ENCODE results near the gene RBFOX2. TPM values are rescaled to one million over a fixed set of nuclear protein-coding genes. Genes with fewer than 3 reads are reported as not detected.

Gene RBFOX2
- total and polyA plus RNA-seq, 2 of the 13 experiments (the other 11 are each of a cell fraction or from before 2014, with no cell fraction given): 37.3 to 40.4 TPM

DNA sequence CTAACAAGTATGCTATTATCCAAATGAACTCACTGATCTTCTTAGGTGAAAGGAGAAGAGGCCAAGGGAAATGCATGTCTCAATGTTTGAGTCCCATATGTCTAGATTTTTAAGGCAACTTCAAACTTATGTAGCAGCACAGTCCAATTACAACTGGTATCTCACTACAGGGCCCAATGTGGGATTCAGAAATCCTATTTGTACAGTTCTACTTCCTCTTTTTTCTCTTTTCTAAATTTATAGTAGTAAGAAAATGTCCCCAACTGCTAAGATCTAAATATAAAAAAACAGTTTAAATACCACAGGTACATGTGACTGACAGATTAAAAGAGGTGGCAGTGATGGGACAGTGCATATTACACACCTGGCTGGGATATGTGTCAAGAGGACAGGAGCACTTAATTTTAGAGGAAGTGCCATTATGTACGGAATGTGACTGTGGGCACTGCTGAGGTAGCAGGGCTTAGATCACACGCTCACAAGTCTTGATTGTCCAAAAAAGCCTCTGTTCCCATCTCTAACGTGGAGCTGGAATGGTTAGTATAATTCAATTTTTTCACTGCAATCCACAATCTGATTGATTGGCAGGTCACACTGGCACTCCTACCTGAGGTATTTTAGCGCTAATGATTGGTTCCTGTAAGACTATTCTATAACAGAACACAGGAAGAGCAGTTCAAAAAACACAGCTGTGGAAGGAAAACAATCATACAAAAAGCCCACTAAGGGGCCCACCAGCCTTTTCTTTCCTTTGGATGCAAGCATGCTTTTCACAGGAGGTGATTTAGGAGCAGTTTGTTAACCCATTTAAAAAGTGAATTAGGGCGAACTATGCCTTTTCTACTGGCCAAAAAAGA is 276.4 kb downstream of the RBFOX2 start:
- Histone ChIP-seq H3K36me3 (replicated peaks in 1 of 2; ENCODE audit: control insufficient read depth in 1 of 2, insufficient read depth in 2 of 2, low read length in 2 of 2) (peaks cover 0 to 3% of the 10 kb centered on the region in 2 experiments; a peak in 2 of 5 replicates), H3K4me3 (replicated peaks in 1 of 3; ENCODE audit: insufficient read depth in 1 of 3, low read depth in 2 of 3, low read length in 3 of 3) (no peak overlapping the region), H4K20me1 (ENCODE audit: insufficient read depth, low read length) (no peaks in the 10 kb centered on the region), H3K27me3 (ENCODE audit: control insufficient read depth in 1 of 2, insufficient read depth in 2 of 2, low read length in 2 of 2) (no peaks in the 10 kb centered on the region), H3K9me3 (ENCODE audit: low read length) (no peaks in the 10 kb centered on the region), H3K27ac (ENCODE audit: extremely low read length, insufficient read depth, low read length) (no peak overlapping the region), H3K4me1 (ENCODE audit: insufficient read depth, low read length) (peaks cover 8% of the 10 kb centered on the region), H2AFZ (ENCODE audit: low read length) (no peak overlapping the region), H3K4me2 (ENCODE audit: low read depth, low read length) (no peak overlapping the region), H3K9ac (ENCODE audit: insufficient read depth, low read depth, low read length) (no peak overlapping the region), H3K79me2 (ENCODE audit: insufficient read depth, low read length) (no peaks in the 10 kb centered on the region)
- DNase-seq (ENCODE audit: low spot score) (no peak), FAIRE-seq (no peak), ATAC-seq (no peak)
- TF ChIP-seq ZNF83 (CRISPR knock-in tag; IDR thresholded peaks at IDR 0.05; ENCODE audit: borderline replicate concordance) (no peak), ZNF33A (CRISPR knock-in tag; IDR thresholded peaks at IDR 0.05; ENCODE audit: borderline replicate concordance) (no peak), RORA (CRISPR knock-in tag; IDR thresholded peaks at IDR 0.05) (no peak), SRSF1 (optimal IDR thresholded peaks at IDR 0.05; ENCODE audit: low read depth, low read length) (no peak), TAF15 (IDR thresholded peaks at IDR 0.05; ENCODE audit: low read depth, low read length, poor library complexity, severe bottlenecking) (no peak), BHLHE40 (IDR thresholded peaks at IDR 0.05; ENCODE audit: low read length) (no peak), REL (CRISPR knock-in tag; conservative IDR thresholded peaks at IDR 0.05) (no peak)
- WGBS (ENCODE audit: low lambda C conversion rate): 99% methylated on average over 5 of the region's 5 CpGs
- CTCF ChIA-PET (ENCODE audit: low intra/inter-chr PET ratio, low total read pairs): no interaction called here
- intact Hi-C loops (cut with micrococcal nuclease; ENCODE audit: unreplicated experiment): no loop called here
- no TSS peak for BruUV-seq (replicated peaks)
- POLR2A ChIA-PET: no interaction called here
- in situ Hi-C loops (cut with HindIII; ENCODE audit: extremely low pct_ligation_motif_present, low pct_unique_long_range_greater_than_20kb): no loop called here

DNA sequence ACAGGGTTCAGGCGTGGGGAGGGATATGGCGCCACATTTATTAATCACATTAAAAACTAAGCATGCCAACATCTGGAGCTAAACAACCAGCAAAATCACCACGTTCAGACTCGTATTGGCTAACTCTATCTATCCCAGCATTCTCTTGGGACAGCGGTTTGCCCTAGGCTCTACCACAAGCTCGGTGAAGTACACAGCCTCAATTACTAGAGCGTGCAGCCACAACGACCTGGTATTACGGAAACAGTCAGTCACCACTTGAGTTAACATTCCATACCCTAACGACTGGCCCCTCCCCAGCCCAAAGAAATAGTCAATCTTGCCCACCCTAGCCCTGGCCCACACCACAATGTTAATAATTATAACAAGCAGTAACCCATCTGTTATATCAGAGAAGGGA is 278.8 kb downstream of the RBFOX2 start:
- DNase-seq (ENCODE audit: low spot score): no peak
- in situ Hi-C loops (cut with HindIII; ENCODE audit: extremely low pct_ligation_motif_present, low pct_unique_long_range_greater_than_20kb) (loop anchor here (25.0 kb wide), 2 partner anchors 313 to 362 kb away; no protein-coding TSS in a partner anchor), intact Hi-C loops (cut with micrococcal nuclease; ENCODE audit: unreplicated experiment) (no loop called here)
- WGBS (ENCODE audit: low lambda C conversion rate): 90% methylated on average over 10 of the region's 10 CpGs
- no peak for ATAC-seq
- Histone ChIP-seq H3K4me1 (ENCODE audit: insufficient read depth, low read length) (peaks cover 5% of the 10 kb centered on the region; the same call in 1 of the 2 replicates), H3K36me3 (replicated peaks in 1 of 2; ENCODE audit: control insufficient read depth in 1 of 2, insufficient read depth in 2 of 2, low read length in 2 of 2) (peaks cover 4 to 16% of the 10 kb centered on the region in 2 experiments), H3K79me2 (ENCODE audit: insufficient read depth, low read length) (no peaks in the 10 kb centered on the region), H2AFZ (ENCODE audit: low read length) (no peak overlapping the region), H3K4me3 (replicated peaks in 1 of 3; ENCODE audit: insufficient read depth in 1 of 3, low read depth in 2 of 3, low read length in 3 of 3) (no peak overlapping the region), H3K9ac (ENCODE audit: insufficient read depth, low read depth, low read length) (no peak overlapping the region), H3K4me2 (ENCODE audit: low read depth, low read length) (no peak overlapping the region), H3K27me3 (ENCODE audit: control insufficient read depth in 1 of 2, insufficient read depth in 2 of 2, low read length in 2 of 2) (no peaks in the 10 kb centered on the region), H3K9me3 (ENCODE audit: low read length) (no peaks in the 10 kb centered on the region), H4K20me1 (ENCODE audit: insufficient read depth, low read length) (no peaks in the 10 kb centered on the region), H3K27ac (ENCODE audit: extremely low read length, insufficient read depth, low read length) (no peak overlapping the region)
- CTCF ChIA-PET (ENCODE audit: low intra/inter-chr PET ratio, low total read pairs): no interaction called here
- no peak for FAIRE-seq
- no peak for TF ChIP-seq ZNF75D (CRISPR knock-in tag; IDR thresholded peaks at IDR 0.05; ENCODE audit: borderline replicate concordance)
- TF ChIP-seq PHF21A (CRISPR knock-in tag; IDR thresholded peaks at IDR 0.05): no peak
- TF ChIP-seq TP53 (CRISPR knock-in tag; conservative IDR thresholded peaks at IDR 0.05): no peak
- no peak for TF ChIP-seq ZNF44 (CRISPR knock-in tag; IDR thresholded peaks at IDR 0.05)
- no TSS peak for BruUV-seq (replicated peaks)
- POLR2A ChIA-PET: no interaction called here
